SW480 (cell line): ENCODE measurements around the gene DSCAML1.
A peak's percentile ranks its signal among the peaks of the same experiment; 100 is the strongest.

Source experiments
- DNase-seq: peaks from one replicate; pipeline ENCODE4 v3.0.0-alpha.2; 2016; ENCODE audit warnings: low spot score

DSCAML1 gene

DNA sequence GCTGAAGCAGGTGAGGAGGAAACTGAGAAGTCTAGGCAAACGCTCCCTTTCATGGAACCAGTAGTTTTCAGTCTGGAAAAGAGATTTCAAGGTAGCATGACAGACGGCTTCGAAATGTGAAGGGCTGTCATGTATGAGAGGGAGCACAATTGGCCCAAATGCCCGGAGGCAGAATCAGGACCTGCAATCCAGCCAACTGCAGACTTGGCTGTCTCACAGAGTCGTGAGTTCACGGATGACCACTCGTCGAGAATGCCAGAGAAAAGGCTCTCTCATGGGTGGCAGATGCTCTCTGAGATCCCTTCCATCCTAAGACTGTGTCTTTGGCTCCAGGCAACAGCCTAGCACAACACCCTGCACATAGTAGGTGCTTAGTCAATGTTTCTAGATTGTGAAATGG, 134.8 kb downstream of the DSCAML1 start:
- DNase-seq: no peak

GRCh38 chr11:117658809-117659208, 138.2 kb downstream of the DSCAML1 start:
- DNase-seq: no peak

GRCh38 chr11:117657794-117658193, 139.2 kb downstream of the DSCAML1 start:
- no peak for DNase-seq

- DNase-seq: no peak
Measured at GRCh38 chr11:117654281-117655255, 142.4 kb downstream of the DSCAML1 start.

- no peak for DNase-seq
Measured at GRCh38 chr11:117652521-117652920, 144.5 kb downstream of the DSCAML1 start.

GRCh38 chr11:117649296-117650055, 147.5 kb downstream of the DSCAML1 start:
- no peak for DNase-seq

DNA sequence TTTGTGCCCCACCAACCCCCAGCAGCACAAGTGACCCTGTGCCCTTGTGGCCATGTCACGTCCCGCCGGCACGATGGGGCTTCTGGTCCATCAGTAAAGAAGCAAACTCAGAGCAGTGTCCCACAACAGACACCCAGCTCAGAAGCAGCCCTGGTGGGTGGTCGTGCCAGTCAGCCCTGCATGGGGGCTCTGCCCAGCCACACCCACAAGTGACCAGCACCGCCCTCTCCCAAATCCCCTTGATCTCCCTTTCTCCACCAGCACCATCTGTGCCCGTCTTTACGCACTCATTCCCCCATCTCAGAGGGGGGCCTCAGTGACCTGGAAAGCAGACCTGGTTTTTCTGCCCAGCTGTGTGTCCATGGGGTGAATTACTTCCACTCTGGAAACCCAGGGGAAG, 149.1 kb downstream of the DSCAML1 start:
- no peak for DNase-seq

- DNase-seq: no peak
Measured at GRCh38 chr11:117647207-117647606, 149.8 kb downstream of the DSCAML1 start.

GRCh38 chr11:117646411-117646810, 150.6 kb downstream of the DSCAML1 start:
- no peak for DNase-seq

GRCh38 chr11:117644403-117645155, 152.4 kb downstream of the DSCAML1 start:
- no peak for DNase-seq

DNA sequence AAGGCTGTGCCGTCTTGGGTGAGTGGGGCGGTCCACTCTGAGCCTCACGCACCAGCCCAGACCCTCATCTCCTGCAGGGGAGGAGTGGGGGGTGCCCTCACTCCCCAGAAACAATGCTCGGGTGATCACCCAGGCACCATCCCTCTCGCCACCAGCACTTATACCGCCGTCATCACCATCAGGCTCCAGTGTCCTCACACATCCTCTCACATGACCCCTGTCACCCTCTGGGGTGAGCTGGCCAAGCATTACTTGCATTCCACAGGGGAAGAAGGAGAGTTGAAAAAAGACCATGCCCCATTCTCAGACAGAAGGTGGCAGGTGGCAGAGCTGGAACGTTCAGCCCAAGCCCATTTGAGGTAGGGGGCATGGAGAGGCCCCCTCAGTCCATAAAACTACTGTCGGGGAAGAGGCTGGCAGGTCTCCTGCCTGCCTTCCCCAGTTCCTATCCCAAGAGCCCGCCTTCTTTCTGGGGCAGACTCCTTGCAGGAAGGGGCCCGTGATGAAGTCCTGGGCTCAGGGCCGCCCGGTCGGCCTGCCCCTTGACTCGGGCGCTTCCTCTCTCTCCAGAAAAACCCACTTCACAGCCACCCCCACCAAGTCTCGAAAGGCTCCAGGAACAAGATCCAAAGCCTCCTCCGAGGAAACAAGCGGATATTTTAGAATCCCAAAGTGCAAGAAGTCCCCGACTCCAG, 153.3 kb downstream of the DSCAML1 start:
- no peak for DNase-seq

DNA sequence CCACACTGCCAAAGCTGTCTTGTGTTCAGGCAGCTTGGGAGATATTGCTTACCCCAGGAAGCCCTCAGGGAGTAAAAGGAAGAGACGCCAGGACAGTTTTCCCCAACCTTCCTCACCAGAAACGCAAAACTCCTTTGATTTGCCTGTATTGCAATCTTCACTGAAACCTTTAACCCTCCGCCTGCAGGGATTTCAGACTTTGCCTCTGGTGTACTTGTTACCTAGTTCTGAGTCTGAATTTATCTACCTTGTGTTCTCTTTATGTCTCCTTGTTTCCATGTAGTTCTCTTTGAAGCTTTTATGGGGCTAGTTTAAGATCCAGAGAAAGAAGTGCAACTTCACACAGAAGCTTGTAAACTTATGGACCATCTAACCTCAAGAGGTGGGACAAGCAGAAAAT, 154.2 kb downstream of the DSCAML1 start:
- no peak for DNase-seq

- no peak for DNase-seq
Measured at GRCh38 chr11:117642396-117642795, 154.6 kb downstream of the DSCAML1 start.

- no peak for DNase-seq
Measured at GRCh38 chr11:117641008-117641915, 155.8 kb downstream of the DSCAML1 start.

GRCh38 chr11:117640041-117640440, 157.0 kb downstream of the DSCAML1 start:
- no peak for DNase-seq

- no peak for DNase-seq
Measured at GRCh38 chr11:117639601-117640000, 157.4 kb downstream of the DSCAML1 start.

GRCh38 chr11:117638911-117639543, 158.0 kb downstream of the DSCAML1 start:
- DNase-seq: no peak

GRCh38 chr11:117634756-117635603, 162.0 kb downstream of the DSCAML1 start:
- peak; percentile 85 for DNase-seq
